HS-27A (cell line): ENCODE results near the gene GLRX5.

Source experiments
- DNase-seq: peaks from one replicate; pipeline ENCODE4 v3.0.0-alpha.2; 2012; ENCODE audit warnings: low read depth, missing footprints

GLRX5 gene

DNA sequence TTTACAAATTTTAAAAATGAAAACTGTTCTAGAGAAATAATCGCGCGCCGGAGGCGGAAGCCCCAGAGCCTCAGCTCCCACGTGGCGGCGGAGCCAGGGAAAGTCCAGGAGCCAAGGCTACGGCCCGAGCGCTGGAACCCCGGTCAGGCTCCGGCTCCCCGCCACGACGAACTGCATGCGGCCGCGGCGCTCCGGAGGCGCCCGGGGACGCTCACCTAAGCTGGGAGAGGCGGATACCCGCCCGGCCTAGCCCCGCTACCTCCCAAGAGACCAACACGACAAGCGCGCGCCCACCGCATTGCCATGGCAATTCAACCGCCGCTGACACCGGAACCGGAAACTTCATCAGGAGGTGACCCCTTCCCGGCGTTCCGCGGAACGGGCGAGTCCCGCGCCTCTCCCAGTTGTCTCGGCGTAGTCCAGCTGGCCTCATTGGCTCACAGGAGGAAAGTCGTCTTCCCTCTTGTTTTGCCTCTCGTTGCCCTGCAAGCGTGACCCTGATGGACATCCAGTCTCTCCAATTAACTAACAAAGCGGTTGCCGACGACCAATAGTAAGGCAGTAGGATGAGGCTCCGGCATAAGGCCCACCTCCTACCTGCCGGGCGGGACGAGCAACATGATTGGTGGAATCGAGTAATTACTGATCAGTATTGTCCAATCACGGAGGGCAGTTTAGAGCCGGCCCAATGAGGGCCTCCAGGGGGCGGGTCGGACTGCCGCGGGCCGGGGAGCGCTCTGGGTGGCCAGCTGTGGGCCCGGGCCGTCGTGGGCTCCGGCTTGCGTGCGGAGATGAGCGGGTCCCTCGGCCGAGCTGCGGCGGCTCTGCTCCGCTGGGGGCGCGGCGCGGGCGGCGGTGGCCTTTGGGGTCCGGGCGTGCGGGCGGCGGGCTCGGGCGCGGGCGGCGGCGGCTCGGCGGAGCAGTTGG lies at the start of gene GLRX5:
GLRX5 (plus strand) TSS at position 752 of the 927 bp plus-strand sequence; CDS start at position 792, 40 bp downstream.
- peak; percentile 99 for DNase-seq

DNA sequence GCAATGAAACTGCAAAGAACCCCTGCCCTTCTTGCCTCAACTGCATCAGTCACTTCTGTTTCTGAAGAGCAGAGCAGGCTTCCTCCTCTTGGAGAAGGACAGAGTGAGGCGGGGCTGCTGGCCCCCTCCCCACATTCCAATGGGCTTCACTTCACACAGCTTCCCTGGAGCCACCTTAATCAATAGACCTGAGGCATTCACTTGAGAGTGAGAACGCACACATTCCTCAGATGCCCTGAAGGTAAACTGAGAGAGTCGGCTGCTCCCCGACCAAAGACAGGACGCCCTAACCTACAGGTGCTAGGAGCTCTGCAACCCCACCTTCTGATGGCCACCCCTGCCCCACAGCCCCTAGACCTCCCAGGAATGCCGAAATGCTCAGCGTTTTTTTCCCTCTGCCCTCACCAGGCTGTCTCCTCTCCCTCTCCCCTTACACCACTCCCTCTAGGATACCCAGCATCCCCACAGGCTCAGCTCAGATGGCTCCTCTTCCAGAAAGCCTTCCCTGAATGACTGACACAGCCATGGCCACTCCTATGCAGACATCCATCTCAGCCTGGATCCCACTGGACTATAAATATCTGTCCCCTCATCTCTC lies 49.5 kb upstream of the GLRX5 start:
- no peak for DNase-seq

DNA sequence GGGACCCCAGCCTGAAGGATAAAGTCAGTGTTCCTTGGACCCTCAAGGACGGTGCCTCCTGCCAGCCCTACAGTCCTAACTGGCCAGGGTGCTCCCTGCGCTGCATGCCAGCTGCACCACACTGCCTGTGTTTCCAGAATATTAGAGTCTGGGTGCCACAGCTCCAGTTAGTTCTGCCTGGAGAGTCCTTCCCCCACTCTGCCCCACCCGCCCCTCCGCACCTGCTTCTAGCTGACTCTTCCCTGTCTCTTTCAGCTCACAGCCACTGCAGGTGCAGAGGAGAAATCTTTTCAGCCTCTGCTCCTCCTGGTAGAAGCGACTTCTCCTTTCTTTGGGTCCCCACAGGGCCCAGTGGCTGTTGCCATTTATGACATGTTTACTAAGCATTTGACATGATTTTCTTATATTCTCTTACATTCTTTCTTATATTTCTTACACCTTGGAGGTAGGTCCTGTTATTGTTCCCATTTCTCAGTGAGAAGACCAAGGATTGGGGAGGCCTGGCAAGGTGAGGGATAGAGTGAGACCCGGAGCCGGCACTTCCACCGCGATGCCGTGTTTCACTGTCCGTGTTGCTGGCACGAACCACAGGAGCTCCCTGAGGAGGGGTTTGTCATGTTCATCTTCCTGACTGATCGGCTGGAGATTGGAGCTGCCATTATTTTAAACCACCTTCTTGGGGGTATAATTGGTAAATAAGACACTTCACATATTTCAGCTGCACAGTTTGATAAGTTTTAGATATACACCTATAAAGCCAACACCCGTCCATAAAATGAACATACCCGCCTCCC lies 47.8 kb upstream of the GLRX5 start:
- DNase-seq: no peak

DNA sequence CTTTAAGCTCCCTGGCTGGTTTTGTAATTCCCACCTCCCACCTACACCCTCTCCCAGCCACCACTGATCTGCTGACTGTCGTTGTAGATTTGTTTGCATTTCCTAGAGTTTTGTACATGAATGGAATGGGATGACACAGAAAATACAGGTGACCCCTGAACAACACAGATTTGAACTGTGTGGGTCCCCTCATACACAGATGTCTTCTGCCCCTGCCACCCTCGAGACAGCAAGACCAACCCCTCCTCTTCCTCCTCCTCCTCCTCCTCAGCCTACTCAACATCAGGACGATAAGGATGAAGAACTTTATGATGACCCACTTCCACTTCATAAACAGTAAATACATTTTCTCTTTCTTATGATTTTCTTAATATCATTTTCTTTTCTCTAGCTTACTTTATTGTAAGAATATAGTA lies 47.2 kb upstream of the GLRX5 start:
- no peak for DNase-seq

DNA sequence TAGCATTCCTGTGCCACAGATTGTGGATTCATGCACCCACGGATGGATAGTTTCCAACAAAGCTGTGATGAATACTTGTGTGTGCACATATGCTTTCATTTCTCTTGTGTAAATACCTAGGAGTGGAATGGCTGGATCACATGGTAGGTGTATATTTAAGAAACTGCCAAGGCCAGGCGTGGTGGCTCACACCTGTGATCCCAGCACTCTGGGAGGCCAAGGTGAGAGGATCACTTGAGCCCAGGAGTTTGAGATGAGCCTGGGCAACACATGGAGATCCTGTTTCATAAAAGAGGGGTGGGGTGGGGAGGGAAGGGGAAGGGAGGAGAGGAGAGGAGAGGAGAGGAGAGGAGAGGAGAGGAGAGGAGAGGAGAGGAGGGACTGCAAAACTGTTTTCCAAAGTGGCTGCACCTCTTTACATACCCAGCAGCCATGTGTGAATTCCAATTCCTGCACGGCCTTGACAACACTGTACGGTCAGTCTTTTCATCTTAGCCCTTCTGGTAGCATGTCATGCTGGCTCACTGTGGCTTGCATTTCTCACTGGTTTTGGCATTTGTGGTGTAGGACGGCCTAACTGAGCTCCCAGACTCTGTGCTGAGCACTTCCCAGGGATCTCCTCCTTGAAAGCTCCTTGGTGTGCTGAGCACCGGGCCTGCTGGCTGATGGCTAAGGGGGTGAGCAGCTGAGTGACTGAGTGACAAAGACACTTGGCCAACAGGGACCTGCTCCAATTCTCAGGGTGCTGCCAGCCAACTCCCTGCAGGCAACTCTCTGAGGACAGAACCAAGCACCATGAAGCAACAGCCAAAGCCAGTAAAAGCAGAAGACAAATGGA lies 46.3 kb upstream of the GLRX5 start:
- no peak for DNase-seq

DNA sequence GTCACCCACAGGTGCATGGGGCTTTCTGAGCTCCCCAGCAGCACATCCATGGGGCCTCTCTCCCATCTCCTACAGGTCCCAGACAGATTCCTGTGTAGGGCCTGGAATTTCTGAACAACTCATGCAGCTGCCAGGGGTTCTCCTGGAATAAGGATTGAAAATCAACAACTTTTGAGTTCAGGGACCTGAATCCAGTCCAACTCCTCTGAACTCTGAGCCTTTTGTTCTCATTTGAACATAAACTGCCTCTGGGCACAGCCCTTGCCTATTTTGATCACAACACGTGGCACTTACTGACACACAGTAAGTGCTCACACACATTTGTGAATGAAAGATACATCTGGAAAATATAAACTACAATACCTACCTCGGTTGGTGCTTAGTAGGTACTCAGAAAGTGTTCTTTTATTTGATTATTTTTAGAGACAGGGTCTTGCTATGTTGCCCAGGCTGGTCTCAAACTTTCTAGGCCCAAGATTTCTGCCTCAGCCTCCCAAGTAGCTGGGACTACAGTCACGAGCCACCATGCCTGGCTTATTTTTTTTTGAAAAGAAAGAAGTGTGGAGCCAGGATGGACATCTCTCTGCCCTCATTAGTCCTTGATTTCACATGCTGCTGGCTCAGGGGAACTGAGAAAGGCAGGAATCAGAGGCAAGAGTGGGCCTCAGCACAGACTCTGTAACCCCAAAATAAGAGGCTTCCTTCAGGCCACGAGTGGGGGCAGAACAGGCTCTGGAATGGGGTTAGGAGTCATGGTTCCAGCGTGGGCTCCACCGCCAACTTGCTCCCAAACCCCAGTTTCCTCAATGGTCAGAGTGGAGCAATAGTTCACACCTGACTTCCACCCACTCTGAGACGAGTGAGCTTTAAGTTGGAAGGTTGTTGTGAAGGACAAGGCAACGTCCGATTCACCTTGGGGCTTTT lies 45.4 kb upstream of the GLRX5 start:
- DNase-seq: no peak

DNA sequence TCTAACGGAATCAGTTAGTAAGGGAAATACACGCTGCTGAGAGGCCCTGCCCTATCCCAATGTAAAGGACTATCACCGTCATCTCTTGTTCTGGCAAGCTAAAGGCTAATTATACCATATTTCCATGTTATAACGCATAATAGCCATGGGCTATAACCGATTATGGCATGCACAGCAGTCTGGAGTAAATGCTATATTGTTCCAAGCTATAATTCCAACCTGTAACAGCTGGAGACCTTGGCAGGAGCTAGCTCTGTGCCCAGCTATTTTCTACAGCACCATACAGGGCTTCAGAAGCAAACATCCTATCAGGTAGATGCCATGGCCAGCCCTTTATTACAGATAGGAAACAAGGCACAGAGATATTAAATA lies 44.7 kb upstream of the GLRX5 start:
- DNase-seq: no peak

DNA sequence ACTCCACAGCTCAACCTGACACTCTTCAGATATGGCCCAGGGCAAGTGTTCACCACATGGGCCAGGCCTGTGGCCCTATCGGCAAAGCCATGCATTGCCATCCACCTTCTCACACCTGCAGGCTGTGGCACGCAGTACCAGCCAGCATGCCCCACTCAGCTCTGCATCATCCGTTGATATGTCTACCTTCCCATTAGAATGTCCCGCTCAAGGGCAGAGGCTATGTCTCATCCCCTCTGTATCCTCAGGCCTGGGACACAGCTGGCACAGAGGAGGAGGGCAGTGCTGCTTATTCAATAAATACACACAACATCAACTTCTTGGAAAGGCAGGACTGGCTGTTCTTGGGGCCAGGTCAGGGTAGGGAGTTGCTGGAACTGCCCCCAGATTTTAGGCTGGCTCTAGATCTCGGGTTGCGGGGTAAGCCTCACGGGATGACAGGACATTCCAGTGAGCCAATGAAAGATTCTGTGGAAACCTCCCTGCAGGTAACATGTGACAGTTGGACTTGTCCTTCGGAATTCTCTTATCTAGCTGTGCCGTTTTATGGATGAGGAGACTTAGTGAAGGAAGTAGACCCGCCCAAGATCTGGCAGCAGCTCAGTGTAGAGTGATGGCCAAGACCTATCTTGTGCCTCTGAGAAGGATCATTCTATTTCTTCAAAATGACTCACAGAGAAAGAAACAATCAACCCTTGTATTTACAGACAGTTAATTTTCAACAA lies 44.0 kb upstream of the GLRX5 start:
- no peak for DNase-seq

DNA sequence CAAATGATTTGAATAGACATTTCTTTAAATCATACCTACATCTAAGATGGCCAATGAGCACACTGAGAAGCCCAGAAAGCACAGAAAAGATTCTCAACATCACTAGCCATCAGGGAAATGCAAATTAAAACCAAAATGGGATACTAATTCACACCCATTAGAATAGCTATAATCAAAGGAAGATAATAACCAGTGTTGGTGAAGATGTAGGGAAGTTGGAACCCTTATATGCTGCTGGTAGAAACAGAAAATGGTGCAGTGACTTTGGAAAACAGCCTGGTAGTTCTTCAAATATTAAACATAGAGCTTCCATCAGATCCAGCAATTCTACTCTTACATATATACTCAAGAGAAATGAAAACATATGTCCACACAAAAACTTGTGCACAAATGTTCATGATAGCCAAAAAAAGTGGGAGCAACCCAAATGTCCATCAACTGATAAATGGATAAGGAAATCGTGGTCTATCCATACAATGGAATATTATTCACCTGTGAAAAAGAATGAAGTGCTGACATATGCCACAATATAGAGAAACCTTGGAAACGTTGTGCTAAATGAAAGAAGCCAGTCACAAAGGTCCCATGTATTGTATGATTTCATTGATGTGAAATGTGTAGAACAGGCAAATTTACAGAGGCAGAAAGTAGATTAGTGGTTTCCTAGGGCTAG lies 42.8 kb upstream of the GLRX5 start:
- no peak for DNase-seq

DNA sequence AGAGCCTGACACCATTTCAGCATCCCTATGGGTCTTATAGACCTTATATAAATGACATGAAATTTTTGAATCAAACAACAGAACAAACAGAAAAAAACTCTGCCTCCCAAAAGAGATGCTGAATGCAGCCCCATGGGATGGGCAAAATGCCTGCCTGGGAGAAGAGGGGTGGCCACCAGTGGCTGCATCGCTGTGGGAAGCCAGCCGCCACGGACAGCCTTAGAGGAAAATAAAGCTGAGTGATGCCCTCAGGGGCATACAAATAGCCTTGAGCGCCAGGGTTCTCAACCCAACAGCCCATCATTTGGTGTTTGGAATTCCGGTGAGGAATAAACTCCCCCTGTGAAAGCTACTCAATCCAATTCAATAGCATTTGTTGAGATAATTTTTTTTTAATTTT lies 41.3 kb upstream of the GLRX5 start:
- no peak for DNase-seq

DNA sequence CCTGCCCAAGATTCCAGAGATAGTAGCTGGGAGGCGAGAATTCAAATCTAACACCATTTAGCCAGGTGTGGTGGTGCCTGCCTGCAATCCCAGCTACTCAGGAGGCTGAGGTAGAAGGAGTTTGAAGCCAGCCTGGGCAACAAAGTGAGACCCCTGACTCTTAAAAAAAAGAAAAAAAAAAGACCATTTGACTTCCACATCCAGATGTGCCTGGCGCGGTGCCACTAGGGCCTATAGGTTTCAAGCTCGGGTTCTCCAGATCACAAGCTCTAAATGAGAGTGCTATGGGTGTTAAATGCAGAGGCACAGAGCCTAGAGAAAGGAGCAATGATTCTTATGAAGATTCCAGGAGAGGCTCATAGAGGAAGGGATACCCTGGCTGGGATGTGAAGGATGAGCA lies 40.9 kb upstream of the GLRX5 start:
- no peak for DNase-seq

DNA sequence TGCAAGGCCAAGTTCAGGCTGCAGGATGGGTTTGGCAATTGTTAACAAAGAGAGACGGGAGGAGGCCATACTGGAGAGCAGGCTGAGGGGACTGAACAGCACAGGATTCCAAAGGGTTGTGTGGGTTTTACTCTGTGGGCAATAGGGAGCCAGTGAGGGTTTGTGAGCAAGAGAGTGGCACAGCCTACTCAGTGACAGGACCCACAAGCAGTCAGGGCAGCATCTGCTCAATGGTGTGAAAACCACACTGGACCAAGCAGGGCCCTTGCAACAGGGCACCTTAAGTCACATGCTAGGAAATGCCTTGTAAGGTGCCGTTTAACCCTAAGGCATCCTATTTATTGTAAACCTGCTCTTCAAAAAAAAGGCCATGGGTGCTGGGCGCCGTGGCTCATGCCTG lies 40.4 kb upstream of the GLRX5 start:
- DNase-seq: no peak

DNA sequence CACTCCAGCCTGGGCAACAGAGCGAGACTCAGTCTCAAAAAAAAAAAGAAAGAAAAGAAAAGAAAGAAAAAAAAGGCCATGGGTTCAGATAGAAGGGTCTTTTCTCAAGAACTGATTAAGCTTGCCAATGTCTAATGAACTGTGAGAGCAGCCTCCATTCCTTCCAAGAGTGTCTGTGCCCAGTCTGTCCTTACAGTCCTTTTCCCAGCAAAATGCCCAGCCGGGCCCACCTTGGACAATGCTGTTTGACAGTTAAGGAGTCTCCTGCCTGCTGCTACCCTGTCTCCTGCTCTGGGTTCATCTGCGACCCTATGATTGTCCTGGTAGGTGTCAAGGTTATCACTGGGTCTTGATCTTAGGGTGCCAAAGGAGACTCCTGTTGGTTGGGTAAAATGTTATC lies 39.8 kb upstream of the GLRX5 start:
- no peak for DNase-seq

DNA sequence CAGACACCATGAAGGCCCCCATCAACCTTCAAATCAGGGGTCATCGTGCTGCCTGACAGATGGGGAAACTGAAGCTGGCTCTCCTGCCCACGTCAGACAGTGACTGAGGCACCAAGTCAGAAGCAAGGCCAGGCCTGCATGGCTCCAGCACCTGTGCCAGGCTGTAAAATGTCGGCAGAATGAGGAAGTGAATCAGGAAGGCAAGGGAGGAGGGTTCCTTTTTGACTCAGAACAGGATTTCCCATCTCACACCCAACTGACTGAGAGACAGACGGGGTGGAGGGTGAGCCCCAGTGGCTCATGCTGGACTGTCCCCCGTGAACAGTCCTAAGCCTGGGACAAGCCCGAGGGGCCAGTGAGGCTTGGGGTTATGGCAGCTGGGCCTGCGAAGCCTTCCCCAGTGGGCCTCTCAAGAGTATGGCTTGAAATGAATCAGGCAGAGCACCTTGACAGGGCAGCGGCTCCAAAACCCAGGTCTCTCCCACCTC lies 39.3 kb upstream of the GLRX5 start:
- DNase-seq: no peak

DNA sequence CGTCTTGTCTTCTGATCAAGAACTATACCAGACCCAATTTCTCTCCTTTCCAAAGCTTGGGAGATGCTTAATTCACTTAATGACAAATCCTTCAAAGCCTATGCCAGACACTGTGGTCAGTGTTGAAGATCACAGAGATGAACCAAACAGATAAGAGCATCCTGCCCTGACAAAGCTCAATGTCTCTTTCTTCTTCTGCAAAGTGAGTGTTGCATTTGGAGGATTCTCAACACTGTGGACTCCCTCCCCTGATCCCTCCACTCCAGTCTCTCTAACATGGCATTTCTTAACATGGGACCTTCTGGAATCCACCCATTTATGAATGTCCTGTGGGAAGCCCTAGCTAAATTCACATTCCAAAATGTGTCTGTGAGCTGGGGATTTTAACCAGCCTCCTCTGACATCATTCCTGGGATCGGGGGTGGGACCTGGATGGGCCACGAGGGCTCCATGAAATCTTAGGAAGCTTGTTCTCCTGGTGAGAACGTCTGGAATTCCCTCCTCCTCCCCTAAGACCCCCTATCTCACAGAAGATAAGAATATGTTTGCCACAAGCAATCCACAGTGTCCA lies 38.7 kb upstream of the GLRX5 start:
- DNase-seq: no peak

DNA sequence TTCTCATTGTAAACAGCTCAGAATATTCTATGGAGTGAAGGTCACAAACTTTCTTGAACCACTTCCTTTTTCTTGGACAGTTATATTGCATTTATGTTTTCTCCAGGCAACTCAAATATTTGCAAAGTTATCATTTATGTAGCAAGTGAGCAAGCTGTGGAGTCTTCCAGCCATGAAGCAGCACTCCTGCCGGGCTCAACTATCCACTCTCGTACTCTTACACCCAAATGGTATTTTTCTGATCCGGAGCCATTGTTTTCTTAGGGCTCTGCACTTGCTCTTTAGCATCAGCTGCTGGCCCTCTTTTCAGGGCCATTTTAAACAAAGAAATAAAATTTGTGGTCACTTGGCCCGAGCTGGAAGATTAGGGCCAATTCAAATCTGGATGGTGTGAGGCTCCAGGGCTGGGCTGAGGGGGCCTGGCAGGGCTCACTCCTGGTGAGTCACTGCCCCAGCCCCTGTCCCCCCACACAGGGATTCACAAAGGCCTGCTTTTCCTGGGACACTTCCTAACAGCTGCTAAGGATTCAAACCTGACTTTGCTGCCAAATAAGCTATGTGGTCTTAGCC lies 38.1 kb upstream of the GLRX5 start:
- no peak for DNase-seq

DNA sequence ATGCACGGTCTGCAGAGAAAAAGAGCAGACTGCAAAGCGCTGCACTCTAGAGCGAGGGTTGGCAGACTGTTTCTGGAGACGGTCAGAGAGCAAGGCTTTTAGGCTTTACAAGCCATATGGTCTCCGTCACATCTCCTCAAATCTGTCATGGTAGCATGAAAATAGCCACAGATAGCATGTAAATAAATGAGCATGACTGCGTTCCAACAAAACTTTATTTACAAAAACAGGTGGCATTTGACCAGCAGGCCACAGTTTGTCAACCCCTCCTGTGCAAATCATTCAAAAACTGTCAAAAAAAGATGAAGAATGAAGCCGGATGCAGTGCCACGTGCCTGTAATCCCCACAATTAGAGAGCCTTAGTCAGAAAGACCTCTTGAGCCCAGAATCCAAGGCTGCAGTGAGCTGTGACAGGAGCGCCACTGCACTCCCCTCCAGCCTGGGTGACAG lies 37.3 kb upstream of the GLRX5 start:
- DNase-seq: no peak

DNA sequence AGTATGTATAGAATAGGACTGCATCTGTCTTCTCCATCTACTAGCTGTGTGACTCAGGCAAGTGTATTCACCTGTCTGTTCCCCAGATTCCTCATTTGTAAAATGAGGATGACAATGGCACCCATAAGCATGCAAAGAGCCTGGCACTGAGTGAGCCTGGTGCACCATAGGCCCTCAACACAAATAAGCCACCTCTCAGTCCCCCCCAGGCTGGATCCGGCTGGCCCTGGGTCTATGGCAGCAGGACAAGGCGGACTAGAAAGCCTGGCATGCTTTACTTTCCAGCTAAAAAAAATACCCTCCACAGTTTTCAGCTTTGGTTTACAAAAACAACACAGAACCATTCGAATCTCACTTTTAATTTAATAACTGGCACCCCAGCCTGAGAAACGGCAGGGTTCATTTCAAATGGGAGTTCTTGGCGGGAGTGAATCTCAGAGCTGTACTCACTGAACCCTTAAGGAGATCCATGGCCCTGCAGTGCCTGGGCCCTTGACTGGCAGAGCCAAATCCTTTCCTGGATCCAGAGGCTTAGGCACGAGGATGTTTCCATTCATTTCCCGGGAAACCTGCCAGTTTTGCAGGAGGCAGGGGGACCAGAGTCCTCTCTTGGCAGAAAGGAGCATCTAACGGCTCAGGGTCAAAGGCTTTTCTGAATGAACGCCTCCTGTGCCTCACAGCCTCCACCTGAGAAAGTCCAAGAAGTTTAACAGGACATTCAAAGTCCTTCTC lies 36.1 kb upstream of the GLRX5 start:
- DNase-seq: no peak
